ENCODE results near the gene ZNF175. TPM values are rescaled to one million over a fixed set of nuclear protein-coding genes. Genes with fewer than 3 reads are reported as not detected.

ZNF175 gene
- total and polyA plus RNA-seq, 9 of the 15 experiments (the other 6 are each of a cell fraction or from before 2014, with no cell fraction given): 3.7 to 37.9 (median 14.0) TPM

DNA sequence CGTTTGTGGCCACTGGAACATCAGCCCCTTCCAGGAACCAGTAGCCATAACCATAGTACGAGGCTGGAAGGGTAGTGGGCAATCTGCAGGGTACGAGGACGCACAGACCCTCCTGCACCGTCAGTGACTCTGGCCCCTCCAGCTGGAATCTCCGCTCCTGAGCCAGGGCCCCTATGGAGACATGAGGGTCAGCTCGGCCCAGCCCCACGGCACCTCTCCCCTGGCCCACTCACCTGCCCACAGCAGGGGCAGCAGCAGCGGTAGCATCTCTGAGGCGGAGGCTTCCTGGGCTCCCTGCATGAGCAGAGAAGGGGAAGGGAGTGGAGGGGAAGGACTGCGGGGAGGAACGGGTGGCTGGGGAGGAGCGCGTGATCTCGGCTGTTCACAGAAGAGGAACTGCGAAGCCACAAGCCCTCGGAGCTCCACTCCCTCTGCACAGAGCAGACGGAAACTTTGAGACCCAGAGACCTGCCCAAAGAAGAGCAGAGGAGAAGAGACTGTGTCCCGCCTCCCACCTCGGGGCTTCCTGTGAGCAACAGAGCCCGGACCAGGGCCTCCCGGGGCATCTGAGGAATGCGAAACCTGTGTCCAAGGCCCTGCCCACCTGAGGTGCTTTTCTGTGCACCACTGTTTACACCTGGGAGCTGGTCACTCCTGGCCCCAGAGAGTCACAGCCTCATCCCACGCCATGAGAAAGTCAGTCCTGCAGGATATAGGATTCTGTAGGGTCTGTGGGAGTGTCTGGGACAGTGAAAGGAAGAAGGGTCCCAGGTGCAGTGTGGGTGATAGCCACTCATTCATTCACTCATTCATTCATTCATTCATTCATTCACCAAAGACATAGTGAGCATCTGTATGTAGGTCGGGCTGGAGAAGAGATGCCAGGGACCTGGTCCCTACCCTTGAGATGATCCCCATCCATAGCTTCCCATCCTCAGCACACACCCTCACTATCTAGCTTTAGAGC lies 39.5 kb upstream of the ZNF175 start, which contains the start of gene SIGLEC6 (continued):
- TF ChIP-seq, protein P1, sequence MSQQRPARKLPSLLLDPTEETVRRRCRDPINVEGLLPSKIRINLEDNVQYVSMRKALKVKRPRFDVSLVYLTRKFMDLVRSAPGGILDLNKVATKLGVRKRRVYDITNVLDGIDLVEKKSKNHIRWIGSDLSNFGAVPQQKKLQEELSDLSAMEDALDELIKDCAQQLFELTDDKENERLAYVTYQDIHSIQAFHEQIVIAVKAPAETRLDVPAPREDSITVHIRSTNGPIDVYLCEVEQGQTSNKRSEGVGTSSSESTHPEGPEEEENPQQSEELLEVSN (IDR thresholded peaks at IDR 0.05; ENCODE audit: borderline replicate concordance in 1 of 2, extremely low read depth in 1 of 2, insufficient read depth in 1 of 2, insufficient read length in 1 of 2, low read depth in 1 of 2, low read length in 1 of 2, poor library complexity in 1 of 2, severe bottlenecking in 1 of 2): peak; percentile 76 to 79
- TF ChIP-seq TCF7 (IDR thresholded peaks at IDR 0.05; ENCODE audit: borderline replicate concordance): no peak
- TF ChIP-seq, protein P2, sequence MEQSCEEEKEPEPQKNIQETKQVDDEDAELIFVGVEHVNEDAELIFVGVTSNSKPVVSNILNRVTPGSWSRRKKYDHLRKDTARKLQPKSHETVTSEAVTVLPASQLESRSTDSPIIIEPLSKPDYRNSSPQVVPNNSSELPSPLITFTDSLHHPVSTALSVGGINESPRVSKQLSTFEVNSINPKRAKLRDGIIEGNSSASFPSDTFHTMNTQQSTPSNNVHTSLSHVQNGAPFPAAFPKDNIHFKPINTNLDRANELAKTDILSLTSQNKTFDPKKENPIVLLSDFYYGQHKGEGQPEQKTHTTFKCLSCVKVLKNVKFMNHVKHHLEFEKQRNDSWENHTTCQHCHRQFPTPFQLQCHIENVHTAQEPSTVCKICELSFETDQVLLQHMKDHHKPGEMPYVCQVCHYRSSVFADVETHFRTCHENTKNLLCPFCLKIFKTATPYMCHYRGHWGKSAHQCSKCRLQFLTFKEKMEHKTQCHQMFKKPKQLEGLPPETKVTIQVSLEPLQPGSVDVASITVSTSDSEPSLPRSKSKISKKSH (CRISPR knock-in tag; IDR thresholded peaks at IDR 0.05): no peak
- TF ChIP-seq, protein P3, sequence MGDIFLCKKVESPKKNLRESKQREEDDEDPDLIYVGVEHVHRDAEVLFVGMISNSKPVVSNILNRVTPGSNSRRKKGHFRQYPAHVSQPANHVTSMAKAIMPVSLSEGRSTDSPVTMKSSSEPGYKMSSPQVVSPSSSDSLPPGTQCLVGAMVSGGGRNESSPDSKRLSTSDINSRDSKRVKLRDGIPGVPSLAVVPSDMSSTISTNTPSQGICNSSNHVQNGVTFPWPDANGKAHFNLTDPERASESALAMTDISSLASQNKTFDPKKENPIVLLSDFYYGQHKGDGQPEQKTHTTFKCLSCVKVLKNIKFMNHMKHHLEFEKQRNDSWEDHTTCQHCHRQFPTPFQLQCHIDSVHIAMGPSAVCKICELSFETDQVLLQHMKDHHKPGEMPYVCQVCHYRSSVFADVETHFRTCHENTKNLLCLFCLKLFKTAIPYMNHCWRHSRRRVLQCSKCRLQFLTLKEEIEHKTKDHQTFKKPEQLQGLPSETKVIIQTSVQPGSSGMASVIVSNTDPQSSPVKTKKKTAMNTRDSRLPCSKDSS (IDR thresholded peaks at IDR 0.05; ENCODE audit: low read depth, partially characterized antibody): no peak
- TF ChIP-seq COPS2 (conservative IDR thresholded peaks at IDR 0.05): no peak
- no peak for TF ChIP-seq ZNF134 (CRISPR knock-in tag; conservative IDR thresholded peaks at IDR 0.05)
- no peak for TF ChIP-seq FOXP1 (CRISPR knock-in tag; IDR thresholded peaks at IDR 0.05)
- no peak for TF ChIP-seq ZNF444 (CRISPR knock-in tag; IDR thresholded peaks at IDR 0.05)
- TF ChIP-seq YY1 (IDR thresholded peaks at IDR 0.05; ENCODE audit: borderline replicate concordance in 1 of 3, control insufficient read depth in 1 of 3, extremely low read depth in 1 of 3, insufficient read depth in 3 of 3, insufficient read length in 1 of 3, insufficient replicate concordance in 2 of 3, low read depth in 1 of 3, low read length in 2 of 3): no peak
- no peak for TF ChIP-seq ZNF354B (CRISPR knock-in tag; IDR thresholded peaks at IDR 0.05)
- TF ChIP-seq SRSF9 (IDR thresholded peaks at IDR 0.05; ENCODE audit: borderline replicate concordance, low read depth, low read length): no peak
- TF ChIP-seq TCFL5 (CRISPR knock-in tag; conservative IDR thresholded peaks at IDR 0.05): no peak
- TF ChIP-seq, protein P4, sequence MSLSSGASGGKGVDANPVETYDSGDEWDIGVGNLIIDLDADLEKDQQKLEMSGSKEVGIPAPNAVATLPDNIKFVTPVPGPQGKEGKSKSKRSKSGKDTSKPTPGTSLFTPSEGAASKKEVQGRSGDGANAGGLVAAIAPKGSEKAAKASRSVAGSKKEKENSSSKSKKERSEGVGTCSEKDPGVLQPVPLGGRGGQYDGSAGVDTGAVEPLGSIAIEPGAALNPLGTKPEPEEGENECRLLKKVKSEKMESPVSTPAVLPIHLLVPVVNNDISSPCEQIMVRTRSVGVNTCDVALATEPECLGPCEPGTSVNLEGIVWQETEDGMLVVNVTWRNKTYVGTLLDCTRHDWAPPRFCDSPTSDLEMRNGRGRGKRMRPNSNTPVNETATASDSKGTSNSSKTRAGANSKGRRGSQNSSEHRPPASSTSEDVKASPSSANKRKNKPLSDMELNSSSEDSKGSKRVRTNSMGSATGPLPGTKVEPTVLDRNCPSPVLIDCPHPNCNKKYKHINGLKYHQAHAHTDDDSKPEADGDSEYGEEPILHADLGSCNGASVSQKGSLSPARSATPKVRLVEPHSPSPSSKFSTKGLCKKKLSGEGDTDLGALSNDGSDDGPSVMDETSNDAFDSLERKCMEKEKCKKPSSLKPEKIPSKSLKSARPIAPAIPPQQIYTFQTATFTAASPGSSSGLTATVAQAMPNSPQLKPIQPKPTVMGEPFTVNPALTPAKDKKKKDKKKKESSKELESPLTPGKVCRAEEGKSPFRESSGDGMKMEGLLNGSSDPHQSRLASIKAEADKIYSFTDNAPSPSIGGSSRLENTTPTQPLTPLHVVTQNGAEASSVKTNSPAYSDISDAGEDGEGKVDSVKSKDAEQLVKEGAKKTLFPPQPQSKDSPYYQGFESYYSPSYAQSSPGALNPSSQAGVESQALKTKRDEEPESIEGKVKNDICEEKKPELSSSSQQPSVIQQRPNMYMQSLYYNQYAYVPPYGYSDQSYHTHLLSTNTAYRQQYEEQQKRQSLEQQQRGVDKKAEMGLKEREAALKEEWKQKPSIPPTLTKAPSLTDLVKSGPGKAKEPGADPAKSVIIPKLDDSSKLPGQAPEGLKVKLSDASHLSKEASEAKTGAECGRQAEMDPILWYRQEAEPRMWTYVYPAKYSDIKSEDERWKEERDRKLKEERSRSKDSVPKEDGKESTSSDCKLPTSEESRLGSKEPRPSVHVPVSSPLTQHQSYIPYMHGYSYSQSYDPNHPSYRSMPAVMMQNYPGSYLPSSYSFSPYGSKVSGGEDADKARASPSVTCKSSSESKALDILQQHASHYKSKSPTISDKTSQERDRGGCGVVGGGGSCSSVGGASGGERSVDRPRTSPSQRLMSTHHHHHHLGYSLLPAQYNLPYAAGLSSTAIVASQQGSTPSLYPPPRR (CRISPR knock-in tag; IDR thresholded peaks at IDR 0.05; ENCODE audit: borderline replicate concordance): no peak
- TF ChIP-seq NR2C2 (CRISPR knock-in tag; IDR thresholded peaks at IDR 0.05): no peak
- TF ChIP-seq NR2C2 (tag; IDR thresholded peaks at IDR 0.05): no peak
- TF ChIP-seq SIN3A (IDR thresholded peaks at IDR 0.05; ENCODE audit: borderline replicate concordance in 2 of 2, control insufficient read depth in 1 of 2, low read depth in 2 of 2, low read length in 2 of 2): no peak

All from K562 (cell line).